ENCODE results near the gene SERPINE1.

DNA sequence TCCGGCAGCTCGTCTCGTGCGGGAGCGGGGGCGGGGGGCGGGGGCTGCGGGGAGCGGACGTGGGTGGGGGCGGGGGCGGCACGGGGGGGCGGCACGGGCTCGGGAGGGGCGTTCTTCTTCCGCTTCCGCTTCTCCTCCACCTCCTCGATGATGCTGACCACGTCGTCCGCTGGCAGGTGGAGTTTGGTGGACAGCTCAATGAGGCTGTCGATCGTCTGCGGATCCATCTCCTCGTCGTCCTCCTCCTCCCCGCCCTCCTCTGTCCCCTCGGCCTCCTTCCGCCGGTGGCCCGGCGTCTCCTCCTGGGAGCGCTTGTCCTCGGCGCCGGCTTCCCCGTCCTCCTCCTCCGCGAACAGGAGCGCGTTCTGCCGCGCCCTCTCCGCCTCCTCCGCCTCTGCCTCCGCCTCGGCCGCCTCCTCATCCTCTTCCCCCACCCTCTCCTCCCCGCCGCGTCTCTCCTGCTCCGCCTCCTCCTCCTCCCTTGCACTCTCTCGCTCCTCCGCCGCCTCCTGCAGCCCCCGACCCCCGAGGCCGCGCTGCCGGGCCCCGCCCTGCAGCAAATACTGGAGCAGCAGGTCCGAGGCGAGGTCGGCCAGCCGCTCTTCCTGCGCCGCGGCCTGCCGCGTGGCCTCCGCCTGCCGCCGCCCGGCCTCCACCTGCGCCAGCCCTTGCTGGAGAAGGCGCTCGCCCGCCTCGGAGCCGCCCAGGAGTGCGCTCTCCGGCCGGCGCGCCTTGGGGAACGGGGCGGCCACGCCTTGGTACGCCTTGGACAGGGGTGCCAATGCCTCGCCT is 36.6 kb downstream of the SERPINE1 start:
- TF ChIP-seq FOXP2 (optimal IDR thresholded peaks at IDR 0.05; ENCODE audit: borderline replicate concordance, extremely low read depth, extremely low read length, insufficient read depth) (no peak), POLR2AphosphoS5 (IDR thresholded peaks at IDR 0.05; ENCODE audit: low read depth, low read length) (peak; percentile 89), SIN3A (IDR thresholded peaks at IDR 0.05; ENCODE audit: borderline replicate concordance, insufficient read depth, low read length) (peak; percentile 52; the same call in 1 of the 2 replicates)
